Uterus (tissue), 2 donors: Measurements from ENCODE around the gene SRBD1.

ENCODE experiments used
- CTCF ChIP-seq, 4 experiments: fragments of 200-600 bp in 2 of 4; fragments of 450-650 bp in 2 of 4; sonication (generic) in 2 of 4; IDR thresholded peaks; one replicate each; pipeline ENCODE4 v1.5.1; 2016 to 2019; ENCODE audit warnings: antibody characterized with exemption in 4 of 4, mild to moderate bottlenecking in 2 of 4, moderate library complexity in 1 of 4
- POLR2A ChIP-seq, 2 donors: fragments of 450-650 bp; IDR thresholded peaks; one replicate each; pipeline ENCODE4 v1.6.1; 2016; ENCODE audit warnings: antibody characterized with exemption in 2 of 2, mild to moderate bottlenecking in 1 of 2, moderate library complexity in 1 of 2

- no peak for TF ChIP-seq POLR2A (IDR thresholded peaks at IDR 0.05)
- no peak for TF ChIP-seq CTCF (IDR thresholded peaks at IDR 0.05)
These were observed 201.4 kb downstream of the SRBD1 start for GRCh38 chr2:45409677-45410076.
